Measurements from ENCODE around the gene VWC2. TPM values are rescaled to one million over a fixed set of nuclear protein-coding genes. Genes with fewer than 3 reads are reported as not detected.

VWC2 gene
- polyA plus RNA-seq, 2 donors = 0.02 to 0.06 TPM

DNA sequence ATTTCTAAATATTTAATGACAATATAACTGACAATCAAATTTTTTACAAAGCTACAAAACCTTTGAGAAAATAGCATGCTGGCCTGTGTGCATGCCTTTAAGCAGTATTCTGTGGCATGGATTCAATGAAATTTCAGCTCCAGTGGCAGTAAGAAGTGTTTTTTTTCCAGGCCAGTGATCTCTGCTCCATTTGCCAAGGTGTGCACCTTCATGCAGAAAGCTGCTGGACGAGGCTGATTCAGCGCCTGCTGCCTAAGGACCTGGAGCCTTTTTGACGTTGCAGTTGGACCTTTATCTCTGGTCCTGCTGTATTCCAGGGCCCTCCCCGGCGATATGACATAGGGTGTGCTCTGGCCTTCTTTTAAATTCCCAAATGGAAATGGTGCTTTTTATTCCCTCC lies 26.6 kb downstream of the VWC2 start:
- Histone ChIP-seq H3K27ac (ENCODE audit: low read depth in 2 of 2, low read length in 1 of 2) (no peak overlapping the region), H3K4me1 (ENCODE audit: control insufficient read depth in 2 of 2, insufficient read depth in 2 of 2, low read length in 1 of 2) (peaks cover 0 to 4% of the 10 kb centered on the region in 2 donors), H3K4me3 (ENCODE audit: low read depth in 1 of 2, low read length in 2 of 2) (no peak overlapping the region), H3K36me3 (ENCODE audit: control insufficient read depth in 2 of 2, insufficient read depth in 2 of 2, low read length in 1 of 2) (no peaks in the 10 kb centered on the region), H3K27me3 (ENCODE audit: control insufficient read depth in 1 of 2, insufficient read depth in 2 of 2, low read length in 2 of 2) (no peaks in the 10 kb centered on the region), H3K9me3 (ENCODE audit: control insufficient read depth in 2 of 2, insufficient read depth in 1 of 2, low read depth in 1 of 2, low read length in 1 of 2) (no peaks in the 10 kb centered on the region)
- 51 to 67% methylated on average over 5 of the region's 5 CpGs for WGBS, 2 donors

DNA sequence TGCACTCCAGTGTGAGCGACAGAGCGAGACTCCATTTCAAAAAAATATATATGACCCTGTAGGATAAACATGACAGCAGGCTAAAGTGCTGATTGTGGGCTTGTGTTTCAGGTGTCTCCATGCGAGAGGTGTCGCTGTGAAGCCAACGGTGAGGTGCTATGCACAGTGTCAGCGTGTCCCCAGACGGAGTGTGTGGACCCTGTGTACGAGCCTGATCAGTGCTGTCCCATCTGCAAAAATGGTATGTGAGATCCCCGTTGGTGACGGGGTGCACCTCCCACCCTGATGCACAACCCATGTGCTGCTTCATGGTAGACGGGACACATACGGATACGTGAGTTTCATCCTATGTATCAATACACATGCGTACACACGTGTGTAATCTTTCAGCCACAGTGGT lies 29.2 kb downstream of the VWC2 start:
- no peaks in the 10 kb centered on the region for H3K36me3 ChIP-seq (ENCODE audit: control insufficient read depth in 2 of 2, insufficient read depth in 2 of 2, low read length in 1 of 2)
- H3K4me3 ChIP-seq (ENCODE audit: low read depth in 1 of 2, low read length in 2 of 2) = no peak overlapping the region
- WGBS, 2 donors = 94% methylated on average over 15 of the region's 15 CpGs
- no peaks in the 10 kb centered on the region for H3K27me3 ChIP-seq (ENCODE audit: control insufficient read depth in 1 of 2, insufficient read depth in 2 of 2, low read length in 2 of 2)
- H3K27ac ChIP-seq (ENCODE audit: low read depth in 2 of 2, low read length in 1 of 2) = no peak overlapping the region
- no peaks in the 10 kb centered on the region for H3K9me3 ChIP-seq (ENCODE audit: control insufficient read depth in 2 of 2, insufficient read depth in 1 of 2, low read depth in 1 of 2, low read length in 1 of 2)
- H3K4me1 ChIP-seq (ENCODE audit: control insufficient read depth in 2 of 2, insufficient read depth in 2 of 2, low read length in 1 of 2) = peaks cover 0 to 4% of the 10 kb centered on the region in 2 donors

DNA sequence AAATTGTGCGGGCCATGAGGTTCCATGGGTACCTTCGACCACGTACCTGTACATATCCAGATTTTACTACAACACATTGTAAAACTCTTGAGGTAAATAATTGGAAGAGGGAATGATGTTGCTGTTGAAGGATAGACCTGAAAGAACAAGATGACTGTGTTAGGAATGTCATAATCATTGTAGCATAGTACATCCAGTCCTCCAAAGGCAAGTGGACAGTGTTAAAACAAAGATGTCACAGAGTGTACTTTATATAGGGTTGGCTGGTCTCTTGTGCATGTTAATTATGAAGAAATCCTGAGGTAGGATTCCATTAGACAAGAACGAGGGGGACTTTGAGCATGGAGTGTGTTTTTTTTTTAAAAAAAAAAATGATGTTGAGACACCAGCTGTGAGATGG lies 30.4 kb downstream of the VWC2 start:
- 86 to 94% methylated on average over 4 of the region's 4 CpGs for WGBS, 2 donors
- Histone ChIP-seq H3K36me3 (ENCODE audit: control insufficient read depth in 2 of 2, insufficient read depth in 2 of 2, low read length in 1 of 2) (no peaks in the 10 kb centered on the region), H3K9me3 (ENCODE audit: control insufficient read depth in 2 of 2, insufficient read depth in 1 of 2, low read depth in 1 of 2, low read length in 1 of 2) (no peaks in the 10 kb centered on the region), H3K4me1 (ENCODE audit: control insufficient read depth in 2 of 2, insufficient read depth in 2 of 2, low read length in 1 of 2) (peaks cover 0 to 4% of the 10 kb centered on the region in 2 donors), H3K27ac (ENCODE audit: low read depth in 2 of 2, low read length in 1 of 2) (no peak overlapping the region), H3K4me3 (ENCODE audit: low read depth in 1 of 2, low read length in 2 of 2) (no peak overlapping the region), H3K27me3 (ENCODE audit: control insufficient read depth in 1 of 2, insufficient read depth in 2 of 2, low read length in 2 of 2) (no peaks in the 10 kb centered on the region)

- Histone ChIP-seq H3K4me1 (ENCODE audit: control insufficient read depth in 2 of 2, insufficient read depth in 2 of 2, low read length in 1 of 2) (no peaks in the 10 kb centered on the region), H3K27me3 (ENCODE audit: control insufficient read depth in 1 of 2, insufficient read depth in 2 of 2, low read length in 2 of 2) (no peaks in the 10 kb centered on the region), H3K9me3 (ENCODE audit: control insufficient read depth in 2 of 2, insufficient read depth in 1 of 2, low read depth in 1 of 2, low read length in 1 of 2) (no peaks in the 10 kb centered on the region), H3K4me3 (ENCODE audit: low read depth in 1 of 2, low read length in 2 of 2) (no peak overlapping the region), H3K36me3 (ENCODE audit: control insufficient read depth in 2 of 2, insufficient read depth in 2 of 2, low read length in 1 of 2) (no peaks in the 10 kb centered on the region), H3K27ac (ENCODE audit: low read depth in 2 of 2, low read length in 1 of 2) (no peak overlapping the region)
- 30 to 39% methylated on average over 2 of the region's 2 CpGs for WGBS, 2 donors
Measured at GRCh38 chr7:49805371-49806007, 32.1 kb downstream of the VWC2 start.

DNA sequence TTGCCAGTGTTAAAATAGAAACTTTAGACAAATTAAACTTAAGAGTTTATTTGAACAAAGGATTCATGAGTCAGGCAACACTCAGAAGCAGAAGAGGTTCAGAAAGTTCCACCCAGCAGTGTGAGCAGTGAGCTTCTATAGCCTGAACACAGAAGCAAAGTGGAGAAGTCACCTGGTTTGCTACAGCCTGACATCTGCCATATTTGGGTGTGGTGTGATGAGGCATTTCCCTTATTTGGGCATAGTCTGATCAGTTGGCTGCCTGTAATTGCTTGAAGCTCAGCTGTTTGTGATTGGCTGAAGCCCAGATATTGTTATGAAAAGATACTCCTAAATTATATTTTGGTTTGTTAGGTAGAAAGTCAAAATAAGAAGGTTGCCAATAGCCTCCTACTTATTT lies 39.1 kb downstream of the VWC2 start:
- Histone ChIP-seq H3K27me3 (ENCODE audit: control insufficient read depth in 1 of 2, insufficient read depth in 2 of 2, low read length in 2 of 2) (no peaks in the 10 kb centered on the region), H3K4me1 (ENCODE audit: control insufficient read depth in 2 of 2, insufficient read depth in 2 of 2, low read length in 1 of 2) (no peaks in the 10 kb centered on the region), H3K27ac (ENCODE audit: low read depth in 2 of 2, low read length in 1 of 2) (no peak overlapping the region), H3K4me3 (ENCODE audit: low read depth in 1 of 2, low read length in 2 of 2) (no peak overlapping the region), H3K9me3 (ENCODE audit: control insufficient read depth in 2 of 2, insufficient read depth in 1 of 2, low read depth in 1 of 2, low read length in 1 of 2) (no peaks in the 10 kb centered on the region), H3K36me3 (ENCODE audit: control insufficient read depth in 2 of 2, insufficient read depth in 2 of 2, low read length in 1 of 2) (no peaks in the 10 kb centered on the region)

DNA sequence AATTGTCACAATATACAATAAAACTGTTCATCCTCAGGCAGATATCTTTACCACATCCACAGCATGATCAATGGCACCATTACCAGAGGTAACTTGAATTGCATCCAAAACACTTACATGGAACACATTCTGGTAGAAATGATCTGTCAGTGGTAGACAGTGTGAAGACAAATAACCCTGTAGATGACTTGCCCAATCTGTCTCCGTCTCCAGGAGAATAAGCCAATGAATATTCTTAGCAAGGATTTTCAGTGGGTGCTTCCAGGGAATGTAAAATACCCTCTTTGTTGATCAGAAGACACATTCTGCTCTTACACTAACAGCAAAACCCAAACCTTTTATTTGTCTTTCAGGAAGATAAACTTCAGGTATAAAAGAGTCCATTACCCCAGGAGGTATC lies 43.8 kb downstream of the VWC2 start:
- no peak overlapping the region for H3K27ac ChIP-seq (ENCODE audit: low read depth in 2 of 2, low read length in 1 of 2)
- no peaks in the 10 kb centered on the region for H3K27me3 ChIP-seq (ENCODE audit: control insufficient read depth in 1 of 2, insufficient read depth in 2 of 2, low read length in 2 of 2)
- H3K4me1 ChIP-seq (ENCODE audit: control insufficient read depth in 2 of 2, insufficient read depth in 2 of 2, low read length in 1 of 2) = no peaks in the 10 kb centered on the region
- H3K4me3 ChIP-seq (ENCODE audit: low read depth in 1 of 2, low read length in 2 of 2) = no peak overlapping the region
- WGBS, 2 donors = 33 to 61% methylated on average over 1 of the region's 1 CpG
- no peaks in the 10 kb centered on the region for H3K36me3 ChIP-seq (ENCODE audit: control insufficient read depth in 2 of 2, insufficient read depth in 2 of 2, low read length in 1 of 2)
- H3K9me3 ChIP-seq (ENCODE audit: control insufficient read depth in 2 of 2, insufficient read depth in 1 of 2, low read depth in 1 of 2, low read length in 1 of 2) = no peaks in the 10 kb centered on the region

- Histone ChIP-seq H3K4me3 (ENCODE audit: low read depth in 1 of 2, low read length in 2 of 2) (no peak overlapping the region), H3K4me1 (ENCODE audit: control insufficient read depth in 2 of 2, insufficient read depth in 2 of 2, low read length in 1 of 2) (no peaks in the 10 kb centered on the region), H3K36me3 (ENCODE audit: control insufficient read depth in 2 of 2, insufficient read depth in 2 of 2, low read length in 1 of 2) (no peaks in the 10 kb centered on the region), H3K27ac (ENCODE audit: low read depth in 2 of 2, low read length in 1 of 2) (no peak overlapping the region), H3K27me3 (ENCODE audit: control insufficient read depth in 1 of 2, insufficient read depth in 2 of 2, low read length in 2 of 2) (peaks cover 0 to 2% of the 10 kb centered on the region in 2 donors), H3K9me3 (ENCODE audit: control insufficient read depth in 2 of 2, insufficient read depth in 1 of 2, low read depth in 1 of 2, low read length in 1 of 2) (no peaks in the 10 kb centered on the region)
Measured at GRCh38 chr7:49821181-49821580, 47.7 kb downstream of the VWC2 start.

DNA sequence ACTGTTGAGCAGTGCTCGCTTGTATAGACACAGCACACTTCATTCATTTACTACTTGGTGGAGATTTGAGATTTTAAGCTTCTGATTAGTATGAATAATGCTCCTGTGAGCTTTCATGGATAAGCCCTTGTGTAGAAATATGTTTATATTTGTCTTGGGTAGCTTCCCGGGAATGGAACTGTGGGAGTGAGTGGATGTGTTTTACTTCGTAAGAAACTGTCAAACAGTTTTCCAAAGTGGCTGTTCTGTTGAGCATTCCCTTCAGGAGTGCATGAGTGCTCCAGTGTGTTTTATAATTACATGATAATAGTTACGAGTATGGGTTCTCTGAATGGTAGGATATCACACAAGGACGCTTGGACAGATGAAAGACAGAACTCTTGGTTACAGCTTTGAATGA lies 49.4 kb downstream of the VWC2 start:
- Histone ChIP-seq H3K27me3 (ENCODE audit: control insufficient read depth in 1 of 2, insufficient read depth in 2 of 2, low read length in 2 of 2) (peaks cover 0 to 2% of the 10 kb centered on the region in 2 donors), H3K4me3 (ENCODE audit: low read depth in 1 of 2, low read length in 2 of 2) (no peak overlapping the region), H3K36me3 (ENCODE audit: control insufficient read depth in 2 of 2, insufficient read depth in 2 of 2, low read length in 1 of 2) (no peaks in the 10 kb centered on the region), H3K9me3 (ENCODE audit: control insufficient read depth in 2 of 2, insufficient read depth in 1 of 2, low read depth in 1 of 2, low read length in 1 of 2) (no peaks in the 10 kb centered on the region), H3K4me1 (ENCODE audit: control insufficient read depth in 2 of 2, insufficient read depth in 2 of 2, low read length in 1 of 2) (no peaks in the 10 kb centered on the region), H3K27ac (ENCODE audit: low read depth in 2 of 2, low read length in 1 of 2) (no peak overlapping the region)
- 31 to 44% methylated on average over 5 of the region's 5 CpGs for WGBS, 2 donors

- 91 to 94% methylated on average over 3 of the region's 3 CpGs for WGBS, 2 donors
- Histone ChIP-seq H3K9me3 (ENCODE audit: control insufficient read depth in 2 of 2, insufficient read depth in 1 of 2, low read depth in 1 of 2, low read length in 1 of 2) (no peaks in the 10 kb centered on the region), H3K27me3 (ENCODE audit: control insufficient read depth in 1 of 2, insufficient read depth in 2 of 2, low read length in 2 of 2) (peaks cover 0 to 2% of the 10 kb centered on the region in 2 donors), H3K4me3 (ENCODE audit: low read depth in 1 of 2, low read length in 2 of 2) (no peak overlapping the region), H3K27ac (ENCODE audit: low read depth in 2 of 2, low read length in 1 of 2) (no peak overlapping the region), H3K36me3 (ENCODE audit: control insufficient read depth in 2 of 2, insufficient read depth in 2 of 2, low read length in 1 of 2) (no peaks in the 10 kb centered on the region), H3K4me1 (ENCODE audit: control insufficient read depth in 2 of 2, insufficient read depth in 2 of 2, low read length in 1 of 2) (no peaks in the 10 kb centered on the region)
Measured at GRCh38 chr7:49823566-49823965, 50.1 kb downstream of the VWC2 start.

GRCh38 chr7:49839863-49840645 lies 66.6 kb downstream of the VWC2 start:
- H3K4me1 ChIP-seq (ENCODE audit: control insufficient read depth in 2 of 2, insufficient read depth in 2 of 2, low read length in 1 of 2) = no peaks in the 10 kb centered on the region

More at GRCh38 chr7:49839863-49840645, 66.6 kb downstream of the VWC2 start:
- Histone ChIP-seq H3K36me3 (ENCODE audit: control insufficient read depth in 2 of 2, insufficient read depth in 2 of 2, low read length in 1 of 2) (no peaks in the 10 kb centered on the region), H3K27me3 (ENCODE audit: control insufficient read depth in 1 of 2, insufficient read depth in 2 of 2, low read length in 2 of 2) (no peaks in the 10 kb centered on the region), H3K4me3 (ENCODE audit: low read depth in 1 of 2, low read length in 2 of 2) (no peak overlapping the region), H3K9me3 (ENCODE audit: control insufficient read depth in 2 of 2, insufficient read depth in 1 of 2, low read depth in 1 of 2, low read length in 1 of 2) (no peaks in the 10 kb centered on the region), H3K27ac (ENCODE audit: low read depth in 2 of 2, low read length in 1 of 2) (no peak overlapping the region)
- 79 to 85% methylated on average over 13 of the region's 13 CpGs for WGBS, 2 donors
